ENCODE data around the gene SERINC5. TPM values are rescaled to one million over a fixed set of nuclear protein-coding genes. Genes with fewer than 3 reads are reported as not detected.

The SERINC5 gene
- total RNA-seq, 1 donor from 2014 or later: 57.3 TPM

DNA sequence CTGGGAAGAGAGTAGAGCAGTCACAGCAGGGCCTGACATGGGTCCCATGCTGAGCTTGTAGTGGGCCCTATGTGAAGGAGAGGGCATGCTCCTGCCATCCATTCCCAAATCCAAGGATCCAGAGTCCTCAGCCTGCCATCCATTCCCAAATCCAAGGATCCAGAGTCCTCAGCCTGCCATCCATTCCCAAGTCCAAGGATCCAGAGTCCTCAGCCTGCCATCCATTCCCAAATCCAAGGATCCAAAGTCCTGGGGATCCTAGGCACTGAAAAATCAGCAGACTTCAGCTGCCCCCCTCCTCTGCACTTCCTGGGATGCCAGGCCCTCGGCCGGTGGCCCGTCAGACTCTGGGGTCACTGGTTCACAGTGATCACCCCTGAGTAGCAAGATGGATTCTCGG is 187.1 kb downstream of the SERINC5 start:
- no peaks in the 10 kb centered on the region for H3K36me3 ChIP-seq (ENCODE audit: insufficient read depth, low read length)
- H3K9ac ChIP-seq (ENCODE audit: low read length): no peak overlapping the region
- H3K27ac Mint-ChIP-seq (ENCODE audit: unreplicated experiment): no peak overlapping the region
- H3K4me3 Mint-ChIP-seq (ENCODE audit: unreplicated experiment): no peak overlapping the region
- no peaks in the 10 kb centered on the region for H3K9me3 ChIP-seq (ENCODE audit: insufficient read depth, low read depth, low read length)
- H3K4me1 Mint-ChIP-seq (ENCODE audit: low read depth, unreplicated experiment): peaks cover 1% of the 10 kb centered on the region
- DNase-seq (ENCODE audit: low read depth) (no peak), FAIRE-seq (no peak)
- TF ChIP-seq, protein P1, sequence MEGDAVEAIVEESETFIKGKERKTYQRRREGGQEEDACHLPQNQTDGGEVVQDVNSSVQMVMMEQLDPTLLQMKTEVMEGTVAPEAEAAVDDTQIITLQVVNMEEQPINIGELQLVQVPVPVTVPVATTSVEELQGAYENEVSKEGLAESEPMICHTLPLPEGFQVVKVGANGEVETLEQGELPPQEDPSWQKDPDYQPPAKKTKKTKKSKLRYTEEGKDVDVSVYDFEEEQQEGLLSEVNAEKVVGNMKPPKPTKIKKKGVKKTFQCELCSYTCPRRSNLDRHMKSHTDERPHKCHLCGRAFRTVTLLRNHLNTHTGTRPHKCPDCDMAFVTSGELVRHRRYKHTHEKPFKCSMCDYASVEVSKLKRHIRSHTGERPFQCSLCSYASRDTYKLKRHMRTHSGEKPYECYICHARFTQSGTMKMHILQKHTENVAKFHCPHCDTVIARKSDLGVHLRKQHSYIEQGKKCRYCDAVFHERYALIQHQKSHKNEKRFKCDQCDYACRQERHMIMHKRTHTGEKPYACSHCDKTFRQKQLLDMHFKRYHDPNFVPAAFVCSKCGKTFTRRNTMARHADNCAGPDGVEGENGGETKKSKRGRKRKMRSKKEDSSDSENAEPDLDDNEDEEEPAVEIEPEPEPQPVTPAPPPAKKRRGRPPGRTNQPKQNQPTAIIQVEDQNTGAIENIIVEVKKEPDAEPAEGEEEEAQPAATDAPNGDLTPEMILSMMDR (IDR thresholded peaks at IDR 0.05; ENCODE audit: insufficient read depth, low read depth, low read length): no peak
- no peak for TF ChIP-seq EZH2 (IDR thresholded peaks at IDR 0.05; ENCODE audit: insufficient read depth, low read length)
- H3K27me3 ChIP-seq (ENCODE audit: insufficient read depth, low read length): peaks cover 2% of the 10 kb centered on the region
- no peaks in the 10 kb centered on the region for H3K36me3 Mint-ChIP-seq (ENCODE audit: low read depth, unreplicated experiment)
- no peaks in the 10 kb centered on the region for H3K9me3 Mint-ChIP-seq (ENCODE audit: unreplicated experiment)
- no peaks in the 10 kb centered on the region for H3K79me2 ChIP-seq (ENCODE audit: insufficient read depth, low read length)
- H3K4me1 ChIP-seq (ENCODE audit: insufficient read depth, low read length): peaks cover 8% of the 10 kb centered on the region
- H3K4me2 ChIP-seq (ENCODE audit: low read length): no peak overlapping the region
- H4K20me1 ChIP-seq (ENCODE audit: insufficient read depth, low read length): no peaks in the 10 kb centered on the region
- H3K27ac ChIP-seq (ENCODE audit: low read depth, low read length): no peak overlapping the region
- H2AFZ ChIP-seq (ENCODE audit: low read depth, low read length): no peak overlapping the region
- H3K4me3 ChIP-seq (ENCODE audit: insufficient read depth, low read depth, low read length): no peak overlapping the region
- peaks cover 4% of the 10 kb centered on the region for H3K27me3 Mint-ChIP-seq (ENCODE audit: low read depth, unreplicated experiment)

DNA sequence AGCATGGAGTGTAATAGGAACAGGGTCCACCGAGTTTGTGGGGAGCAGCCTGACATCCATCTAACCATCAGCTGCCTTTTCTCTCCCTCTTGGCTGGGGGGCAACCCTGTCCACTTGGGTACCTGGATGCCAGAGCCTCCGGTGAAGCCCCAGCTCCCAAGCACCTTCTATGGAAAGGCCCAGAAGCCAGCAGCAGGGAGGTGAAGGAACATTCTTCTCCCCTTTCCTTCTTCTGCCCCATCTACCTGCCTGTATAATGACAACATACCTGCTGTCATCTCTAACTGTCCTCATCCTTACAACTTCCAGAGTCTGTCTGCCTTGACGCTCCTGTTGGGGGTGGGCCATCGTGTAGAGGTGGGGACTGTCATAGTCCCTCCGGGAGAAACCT is 187.6 kb downstream of the SERINC5 start:
- no peaks in the 10 kb centered on the region for H3K36me3 ChIP-seq (ENCODE audit: insufficient read depth, low read length)
- peaks cover 2% of the 10 kb centered on the region for H3K27me3 ChIP-seq (ENCODE audit: insufficient read depth, low read length)
- DNase-seq (ENCODE audit: low read depth): no peak
- no peak overlapping the region for H3K4me2 ChIP-seq (ENCODE audit: low read length)
- no peaks in the 10 kb centered on the region for H3K9me3 ChIP-seq (ENCODE audit: insufficient read depth, low read depth, low read length)
- Mint-ChIP-seq H3K36me3 (ENCODE audit: low read depth, unreplicated experiment) (no peaks in the 10 kb centered on the region), H3K4me1 (ENCODE audit: low read depth, unreplicated experiment) (peaks cover 1% of the 10 kb centered on the region), H3K27ac (ENCODE audit: unreplicated experiment) (no peak overlapping the region), H3K4me3 (ENCODE audit: unreplicated experiment) (no peak overlapping the region), H3K27me3 (ENCODE audit: low read depth, unreplicated experiment) (peaks cover 2% of the 10 kb centered on the region), H3K9me3 (ENCODE audit: unreplicated experiment) (no peaks in the 10 kb centered on the region)
- H4K20me1 ChIP-seq (ENCODE audit: insufficient read depth, low read length): no peaks in the 10 kb centered on the region
- no peak overlapping the region for H2AFZ ChIP-seq (ENCODE audit: low read depth, low read length)
- H3K4me1 ChIP-seq (ENCODE audit: insufficient read depth, low read length): peaks cover 8% of the 10 kb centered on the region
- H3K9ac ChIP-seq (ENCODE audit: low read length): no peak overlapping the region
- FAIRE-seq: no peak
- H3K27ac ChIP-seq (ENCODE audit: low read depth, low read length): no peak overlapping the region
- H3K79me2 ChIP-seq (ENCODE audit: insufficient read depth, low read length): no peaks in the 10 kb centered on the region
- no peak for TF ChIP-seq EZH2 (IDR thresholded peaks at IDR 0.05; ENCODE audit: insufficient read depth, low read length)
- TF ChIP-seq, protein P1 (IDR thresholded peaks at IDR 0.05; ENCODE audit: insufficient read depth, low read depth, low read length): no peak
- H3K4me3 ChIP-seq (ENCODE audit: insufficient read depth, low read depth, low read length): no peak overlapping the region

DNA sequence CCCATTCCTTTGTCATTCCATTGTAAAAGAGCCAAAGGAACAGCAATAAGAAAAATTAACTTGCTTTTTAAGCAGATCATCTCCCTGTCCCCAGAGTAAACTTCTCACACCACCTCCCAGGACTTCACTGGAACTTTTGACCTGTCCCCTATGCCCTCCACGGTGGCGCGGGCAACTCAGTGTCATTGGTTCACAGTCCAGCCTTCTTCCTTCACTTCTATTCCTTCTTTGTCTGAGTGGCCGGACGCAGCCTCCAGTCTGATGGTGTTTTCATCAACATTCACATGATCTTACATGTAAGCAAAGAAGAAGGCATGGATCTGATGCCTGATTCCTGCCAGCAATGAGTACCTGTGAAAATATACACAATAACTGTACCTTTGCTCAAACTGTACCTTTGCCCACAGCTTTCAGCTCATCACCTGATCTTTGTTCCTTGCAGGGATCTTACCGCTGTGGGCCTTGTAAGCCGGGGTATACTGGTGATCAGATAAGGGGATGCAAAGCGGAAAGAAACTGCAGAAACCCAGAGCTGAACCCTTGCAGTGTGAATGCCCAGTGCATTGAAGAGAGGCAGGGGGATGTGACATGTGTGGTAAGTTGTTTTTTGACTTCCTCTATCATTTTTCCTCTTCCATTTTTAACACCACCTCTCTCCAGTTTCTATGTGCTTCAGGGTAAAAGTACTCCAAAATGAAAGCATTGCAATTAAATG is 188.2 kb downstream of the SERINC5 start:
- Histone ChIP-seq H3K4me3 (ENCODE audit: insufficient read depth, low read depth, low read length) (no peak overlapping the region), H3K4me2 (ENCODE audit: low read length) (no peak overlapping the region), H3K9me3 (ENCODE audit: insufficient read depth, low read depth, low read length) (no peaks in the 10 kb centered on the region), H3K4me1 (ENCODE audit: insufficient read depth, low read length) (peaks cover 5% of the 10 kb centered on the region), H2AFZ (ENCODE audit: low read depth, low read length) (no peak overlapping the region), H3K36me3 (ENCODE audit: insufficient read depth, low read length) (no peaks in the 10 kb centered on the region), H3K9ac (ENCODE audit: low read length) (no peak overlapping the region), H3K79me2 (ENCODE audit: insufficient read depth, low read length) (no peaks in the 10 kb centered on the region), H3K27ac (ENCODE audit: low read depth, low read length) (no peak overlapping the region), H3K27me3 (ENCODE audit: insufficient read depth, low read length) (peaks cover 2% of the 10 kb centered on the region), H4K20me1 (ENCODE audit: insufficient read depth, low read length) (no peaks in the 10 kb centered on the region)
- FAIRE-seq: no peak
- TF ChIP-seq, protein P1 (IDR thresholded peaks at IDR 0.05; ENCODE audit: insufficient read depth, low read depth, low read length): no peak
- TF ChIP-seq EZH2 (IDR thresholded peaks at IDR 0.05; ENCODE audit: insufficient read depth, low read length): no peak
- Mint-ChIP-seq H3K9me3 (ENCODE audit: unreplicated experiment) (no peaks in the 10 kb centered on the region), H3K27ac (ENCODE audit: unreplicated experiment) (no peak overlapping the region), H3K4me1 (ENCODE audit: low read depth, unreplicated experiment) (peaks cover 1% of the 10 kb centered on the region), H3K4me3 (ENCODE audit: unreplicated experiment) (no peak overlapping the region), H3K36me3 (ENCODE audit: low read depth, unreplicated experiment) (no peaks in the 10 kb centered on the region), H3K27me3 (ENCODE audit: low read depth, unreplicated experiment) (no peaks in the 10 kb centered on the region)
- DNase-seq (ENCODE audit: low read depth): no peak

Data from astrocyte (in vitro differentiated cells and primary cell).